GM12864 (cell line): Measurements from ENCODE around the gene LRFN3.

ENCODE experiments used
- DNase-seq: peaks from one replicate; pipeline ENCODE4 v3.0.0-alpha.2; 2011; ENCODE audit warnings: low read depth
- H3K4me3 ChIP-seq: 2 replicates; pipeline ENCODE4 v1.5.1; 2011; ENCODE audit warnings: mild to moderate bottlenecking, low read depth, low read length, control low read depth
- CTCF ChIP-seq: IDR thresholded peaks from 2 replicates; pipeline ENCODE4 v1.5.1; 2011; ENCODE audit warnings: low read depth, mild to moderate bottlenecking, moderate library complexity, low read length, control low read depth, inconsistent platforms; ENCODE audit errors: missing control alignments

LRFN3 gene

GRCh38 chr19:35901854-35902661 lies 34.1 kb upstream of the LRFN3 start, which contains the start of gene HCST:
Gene HCST, plus strand, starts transcription at chr19:35902529. Its CDS starts 65 bp downstream, at chr19:35902594.
- TF ChIP-seq CTCF, result no peak
- H3K4me3 ChIP-seq, result peak within 1 kb of the TSS; percentile 54
- DNase-seq, result peak; percentile 53

- no peak for DNase-seq
- TF ChIP-seq CTCF, result no peak
- H3K4me3 ChIP-seq, result peak overlapping the region; percentile 54
Measured at GRCh38 chr19:35902870-35903475, 33.2 kb upstream of the LRFN3 start.

GRCh38 chr19:35903550-35904179 lies 32.5 kb upstream of the LRFN3 start:
- DNase-seq, result peak; percentile 84
- H3K4me3 ChIP-seq, result peak overlapping the region; percentile 54
- no peak for TF ChIP-seq CTCF

- H3K4me3 ChIP-seq, result no peak overlapping the region
- no peak for TF ChIP-seq CTCF
- DNase-seq, result no peak
Measured at GRCh38 chr19:35904311-35905068, 31.7 kb upstream of the LRFN3 start.

GRCh38 chr19:35905178-35905727 lies 30.9 kb upstream of the LRFN3 start:
- DNase-seq, result no peak
- H3K4me3 ChIP-seq, result no peak overlapping the region
- TF ChIP-seq CTCF, result no peak

GRCh38 chr19:35907377-35907745 lies 28.8 kb upstream of the LRFN3 start:
- no peak overlapping the region for H3K4me3 ChIP-seq
- no peak for TF ChIP-seq CTCF
- DNase-seq, result no peak
